ENCODE data around the gene GALNT10. TPM values are rescaled to one million over a fixed set of nuclear protein-coding genes. Genes with fewer than 3 reads are reported as not detected.

The GALNT10 gene
- total RNA-seq, 2 donors from 2014 or later, result 32.2 to 44.1 TPM

DNA sequence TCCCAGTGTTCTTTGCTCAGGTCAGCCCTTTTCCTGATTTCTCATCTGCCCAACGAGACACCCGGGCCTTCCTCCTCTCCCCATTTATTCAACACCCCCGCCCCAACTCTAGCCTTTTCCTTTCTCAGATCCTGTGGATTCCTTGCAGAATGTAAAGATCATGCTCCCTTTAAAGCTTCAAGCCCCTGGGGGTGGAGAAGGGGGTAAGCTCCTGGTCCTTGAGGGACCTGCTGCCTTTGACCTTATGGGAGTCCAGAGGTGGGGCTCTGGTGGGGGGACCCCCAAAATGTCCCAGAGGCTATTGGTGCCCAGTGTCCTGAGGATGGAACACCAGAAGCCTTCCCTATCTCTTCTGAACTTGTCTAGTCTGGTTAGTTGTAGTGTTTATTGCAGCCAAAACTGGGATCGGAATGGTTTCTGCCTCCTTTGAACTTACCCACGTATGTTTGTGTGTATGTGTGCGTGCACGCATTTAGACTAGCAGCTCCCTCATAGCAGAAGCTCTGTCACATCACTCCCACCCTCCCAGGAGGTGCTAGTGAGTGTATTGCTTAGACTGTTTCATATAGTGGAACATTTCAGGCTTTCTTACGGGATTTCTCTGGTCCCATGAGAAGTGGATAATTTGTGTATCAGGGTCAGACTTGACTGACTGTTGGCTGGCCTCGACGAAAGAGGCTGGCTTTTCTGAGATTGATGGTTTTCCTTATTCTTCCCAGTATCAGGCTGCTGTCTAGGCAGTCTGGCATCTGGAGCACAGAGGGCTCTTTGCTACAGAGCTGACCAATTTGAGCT lies 1.1 kb downstream of the GALNT10 start:
- no peaks in the 10 kb centered on the region for H3K36me3 Mint-ChIP-seq
- peaks cover 42 to 45% of the 10 kb centered on the region in 2 donors for H3K4me1 Mint-ChIP-seq (ENCODE audit: low read depth in 2 of 2)
- no peaks in the 10 kb centered on the region for H3K9me3 Mint-ChIP-seq
- ATAC-seq (no peak), DNase-seq (ENCODE audit: low spot score) (no peak)
- H3K4me3 Mint-ChIP-seq, result peak overlapping the region; percentile 96
- H3K27me3 Mint-ChIP-seq, result no peaks in the 10 kb centered on the region
- H3K27ac Mint-ChIP-seq, result peak overlapping the region; percentile 77 to 95

DNA sequence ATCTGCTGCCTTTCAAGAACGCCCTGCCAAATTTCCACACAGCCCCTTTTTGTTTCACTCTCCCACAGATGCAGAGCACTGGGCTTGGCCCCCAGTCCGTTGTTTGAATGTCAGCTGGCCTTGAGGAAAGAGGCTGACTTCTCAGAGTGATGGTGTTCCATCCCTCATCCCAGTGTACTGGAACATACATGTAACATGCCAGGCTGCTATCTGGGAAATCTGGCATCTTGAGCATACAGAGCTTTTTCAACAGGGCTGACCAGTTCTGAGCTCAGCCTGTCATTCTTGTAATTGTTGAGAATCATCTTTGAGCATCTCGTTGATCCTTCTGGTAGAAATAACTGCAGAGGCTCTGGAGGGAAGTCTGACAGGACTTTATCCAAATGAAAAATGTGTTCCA lies 2.8 kb downstream of the GALNT10 start:
- peak overlapping the region; percentile 77 to 95 for H3K27ac Mint-ChIP-seq
- no peaks in the 10 kb centered on the region for H3K9me3 Mint-ChIP-seq
- peak overlapping the region; percentile 96 for H3K4me3 Mint-ChIP-seq
- H3K36me3 Mint-ChIP-seq, result peaks cover 4% of the 10 kb centered on the region
- peaks cover 50 to 61% of the 10 kb centered on the region in 2 donors for H3K4me1 Mint-ChIP-seq (ENCODE audit: low read depth in 2 of 2)
- ATAC-seq (no peak), DNase-seq (ENCODE audit: low spot score) (no peak)
- no peaks in the 10 kb centered on the region for H3K27me3 Mint-ChIP-seq

DNA sequence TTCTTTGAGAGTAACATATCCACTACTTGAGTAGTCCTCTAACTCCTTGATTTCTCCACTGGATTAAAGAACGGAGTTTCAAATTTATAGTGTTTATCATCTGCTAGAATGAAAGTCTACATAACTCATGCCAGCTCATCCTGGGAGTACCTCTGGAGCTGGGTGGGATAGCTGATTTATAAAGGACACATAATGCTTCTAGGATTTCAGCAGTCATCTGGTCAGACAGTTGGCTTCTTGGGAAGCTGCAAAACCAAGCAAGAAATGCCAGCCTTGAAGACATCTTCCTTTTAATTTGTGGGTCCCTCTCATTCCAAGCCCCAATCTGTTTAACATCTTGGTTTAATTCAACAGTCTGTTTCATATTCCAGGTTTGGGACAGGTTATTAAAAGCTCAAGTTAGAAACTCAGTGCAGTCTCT lies 3.2 kb downstream of the GALNT10 start:
- no peaks in the 10 kb centered on the region for H3K27me3 Mint-ChIP-seq
- peaks cover 54 to 64% of the 10 kb centered on the region in 2 donors for H3K4me1 Mint-ChIP-seq (ENCODE audit: low read depth in 2 of 2)
- H3K27ac Mint-ChIP-seq, result no peak overlapping the region
- no peak overlapping the region for H3K4me3 Mint-ChIP-seq
- no peaks in the 10 kb centered on the region for H3K9me3 Mint-ChIP-seq
- DNase-seq (ENCODE audit: low spot score) (no peak), ATAC-seq (no peak)
- peaks cover 4% of the 10 kb centered on the region for H3K36me3 Mint-ChIP-seq

DNA sequence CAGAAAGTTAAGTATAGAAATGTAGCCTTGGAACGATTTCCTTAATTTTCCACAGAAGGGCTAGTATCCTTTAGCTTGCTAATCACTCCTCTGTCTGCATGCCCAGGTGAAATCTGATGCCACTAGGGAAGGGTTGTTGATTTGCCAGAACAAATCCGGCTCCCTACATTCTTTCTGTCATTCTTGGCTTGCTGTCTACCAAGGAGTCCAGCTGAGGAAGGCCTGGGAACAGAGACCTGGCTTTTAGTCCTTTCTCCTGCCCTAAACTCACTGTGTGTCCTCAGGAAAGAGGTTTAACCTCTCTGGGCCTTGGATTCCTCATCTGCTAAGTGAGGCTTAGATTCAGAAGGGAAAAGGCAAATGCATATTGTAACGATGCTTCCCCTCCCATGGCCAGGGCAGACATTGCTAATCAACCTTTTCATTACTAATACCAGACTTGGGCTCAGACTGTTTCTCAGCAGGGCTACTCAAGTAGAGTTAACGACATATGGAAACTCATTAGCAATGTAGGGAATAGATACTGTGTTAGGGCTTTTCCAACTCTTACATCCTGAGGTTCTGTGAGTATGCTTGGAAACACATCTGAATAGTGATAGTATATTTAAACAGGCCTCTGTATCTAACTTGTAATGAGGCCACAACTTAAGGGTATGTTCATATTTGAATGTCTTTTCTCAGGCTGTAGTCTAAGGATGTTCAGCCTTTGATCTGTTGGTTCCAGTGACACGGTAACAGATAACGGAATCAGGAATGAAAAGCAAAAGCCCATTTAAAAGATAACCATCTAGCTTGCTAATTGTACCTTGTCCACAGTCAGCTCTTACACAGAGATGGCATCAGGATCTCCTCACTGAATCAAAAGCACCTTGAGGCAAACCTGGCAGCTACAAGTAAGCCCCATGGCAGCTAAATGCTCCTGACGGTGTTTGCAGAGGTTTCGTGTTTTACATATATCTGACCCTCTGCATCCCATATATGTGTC lies 4.1 kb downstream of the GALNT10 start:
- Mint-ChIP-seq H3K27ac (no peak overlapping the region), H3K4me1 (ENCODE audit: low read depth in 2 of 2) (peaks cover 55 to 64% of the 10 kb centered on the region in 2 donors), H3K36me3 (peaks cover 4% of the 10 kb centered on the region), H3K9me3 (no peaks in the 10 kb centered on the region), H3K27me3 (no peaks in the 10 kb centered on the region), H3K4me3 (no peak overlapping the region)
- DNase-seq (ENCODE audit: low spot score) (no peak), ATAC-seq (no peak)

DNA sequence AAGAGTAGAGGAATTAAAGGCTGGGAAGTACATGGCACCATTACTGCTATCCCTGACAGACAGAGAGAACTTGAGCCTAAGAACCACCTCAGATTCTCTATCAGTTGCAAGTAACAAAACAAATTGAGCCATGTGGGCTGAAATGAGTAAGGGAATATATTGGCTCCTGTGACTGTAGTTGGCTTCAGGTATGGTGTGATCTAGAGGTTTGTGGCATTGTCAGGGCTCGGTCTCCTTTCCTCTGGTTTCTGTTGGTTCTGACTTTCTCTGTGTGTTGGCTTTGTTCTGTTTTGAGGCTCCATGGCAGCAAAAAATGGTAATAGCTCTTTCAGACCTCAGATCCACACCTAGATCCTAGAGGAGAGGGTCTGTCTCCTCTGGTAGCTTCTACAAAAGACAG lies 5.7 kb downstream of the GALNT10 start:
- Mint-ChIP-seq H3K27ac (peak overlapping the region; percentile 47 to 71), H3K9me3 (no peaks in the 10 kb centered on the region), H3K4me3 (no peak overlapping the region), H3K27me3 (no peaks in the 10 kb centered on the region), H3K36me3 (peaks cover 4% of the 10 kb centered on the region), H3K4me1 (ENCODE audit: low read depth in 2 of 2) (peaks cover 55 to 62% of the 10 kb centered on the region in 2 donors)
- no peak for ATAC-seq
- no peak for DNase-seq (ENCODE audit: low spot score)

DNA sequence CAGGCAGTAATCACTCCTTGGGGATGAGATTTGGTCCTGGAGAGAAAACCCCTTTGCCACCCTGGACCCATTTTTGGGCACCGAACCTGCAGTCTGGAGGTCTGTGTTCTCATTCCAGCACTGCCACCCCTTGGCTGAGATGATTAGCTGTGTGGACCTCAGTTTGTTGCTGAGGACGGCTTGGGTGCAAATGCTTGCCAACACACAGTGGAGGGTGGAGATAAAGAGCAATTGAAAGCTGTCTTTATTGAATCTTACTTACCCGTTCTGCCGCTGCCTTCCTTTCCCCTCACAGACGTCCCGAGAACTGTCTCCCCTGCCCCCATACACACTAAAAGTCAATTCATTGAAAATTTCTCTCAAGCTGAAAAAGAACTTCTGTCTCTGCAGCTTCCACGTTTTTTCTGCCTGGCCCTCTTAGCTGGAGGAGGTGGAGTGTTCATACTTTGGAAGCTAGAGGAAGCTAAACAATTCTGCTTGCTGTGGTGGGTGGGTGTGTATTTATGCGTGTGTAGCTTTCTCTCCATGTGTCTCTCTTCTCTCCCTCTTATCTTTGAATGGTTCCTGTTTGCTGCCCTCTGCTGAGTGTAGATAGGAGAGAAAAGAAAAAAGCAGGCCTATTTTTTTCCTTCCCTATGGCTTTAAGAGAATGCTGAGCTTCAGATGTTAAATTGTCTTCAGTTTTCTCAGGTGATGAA lies 6.6 kb downstream of the GALNT10 start:
- DNase-seq (ENCODE audit: low spot score) (no peak), ATAC-seq (no peak)
- peak overlapping the region; percentile 47 to 71 for H3K27ac Mint-ChIP-seq
- H3K4me3 Mint-ChIP-seq, result peak overlapping the region; percentile 74
- H3K9me3 Mint-ChIP-seq, result no peaks in the 10 kb centered on the region
- peaks cover 52 to 57% of the 10 kb centered on the region in 2 donors for H3K4me1 Mint-ChIP-seq (ENCODE audit: low read depth in 2 of 2)
- no peaks in the 10 kb centered on the region for H3K27me3 Mint-ChIP-seq
- H3K36me3 Mint-ChIP-seq, result peaks cover 4% of the 10 kb centered on the region

DNA sequence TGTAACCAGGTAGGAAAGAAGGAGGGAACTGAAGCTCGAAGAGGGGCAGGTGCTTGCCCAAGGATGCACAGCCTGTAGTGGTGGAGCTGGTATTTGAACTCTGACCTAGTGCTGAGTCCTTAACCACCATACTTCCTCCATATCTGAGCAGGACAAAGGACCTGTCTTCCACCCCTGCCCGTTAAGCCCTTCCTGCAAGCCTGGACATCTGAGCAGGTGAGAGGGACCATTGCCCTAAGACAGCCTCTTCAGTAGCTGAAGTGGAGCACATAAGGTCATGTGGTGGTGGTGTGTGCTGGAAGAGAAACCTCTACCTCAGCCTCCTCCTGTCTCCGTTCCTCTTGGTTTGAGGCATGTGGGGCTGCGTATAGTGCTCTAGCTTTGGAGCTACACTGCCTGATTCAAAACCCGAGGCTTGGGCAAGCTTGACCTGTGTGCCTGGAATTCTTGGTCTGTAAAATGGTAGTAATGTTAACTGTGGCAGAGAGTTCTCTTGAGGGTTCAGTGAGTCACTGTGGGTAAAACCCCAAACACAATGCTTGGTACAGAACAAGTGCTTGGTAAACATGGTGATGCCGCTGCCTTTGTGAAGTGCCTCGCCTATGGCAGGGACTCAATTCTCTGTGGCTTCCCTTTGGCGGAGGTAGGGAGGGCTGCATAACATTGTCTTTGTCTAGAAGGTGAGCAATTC lies 7.4 kb downstream of the GALNT10 start:
- Mint-ChIP-seq H3K27ac (peak overlapping the region; percentile 47 to 71), H3K36me3 (peaks cover 4% of the 10 kb centered on the region), H3K4me3 (peak overlapping the region; percentile 74), H3K9me3 (no peaks in the 10 kb centered on the region), H3K27me3 (no peaks in the 10 kb centered on the region), H3K4me1 (ENCODE audit: low read depth in 2 of 2) (peaks cover 50 to 53% of the 10 kb centered on the region in 2 donors)
- ATAC-seq (peak; percentile 91 to 95), DNase-seq (ENCODE audit: low spot score) (peak; percentile 74)

DNA sequence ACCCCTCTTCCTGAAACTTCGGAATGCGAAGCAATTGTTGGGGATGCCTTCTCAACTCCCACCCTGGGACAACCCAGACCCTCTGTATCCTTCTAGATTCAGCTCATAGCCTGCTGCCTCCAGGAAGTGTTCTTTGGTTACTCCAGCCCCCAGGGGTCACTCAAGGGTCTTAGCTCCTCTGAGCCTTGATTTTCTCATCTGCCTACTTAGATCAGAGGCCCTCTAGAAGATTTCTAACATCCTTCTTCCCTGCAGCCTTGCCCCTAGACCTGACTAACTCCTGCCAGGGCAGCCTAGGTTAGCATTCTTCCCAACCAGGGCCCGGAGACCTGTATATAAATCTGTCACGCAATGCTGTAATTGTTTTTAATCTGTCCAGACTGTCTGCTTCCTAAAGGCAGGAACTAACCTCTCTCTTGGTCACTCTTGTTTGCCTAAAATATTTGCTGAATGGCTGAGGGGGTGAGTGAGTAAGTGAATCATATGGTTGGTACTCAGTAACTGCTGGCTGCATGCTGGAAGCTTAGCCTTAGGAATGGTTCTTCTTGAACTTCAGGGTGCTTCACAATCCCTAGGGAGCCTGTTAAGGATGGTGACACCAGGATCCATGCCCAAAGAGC lies 8.2 kb downstream of the GALNT10 start:
- Mint-ChIP-seq H3K36me3 (peaks cover 4% of the 10 kb centered on the region), H3K4me1 (ENCODE audit: low read depth in 2 of 2) (peaks cover 51 to 56% of the 10 kb centered on the region in 2 donors), H3K4me3 (peak overlapping the region; percentile 74), H3K9me3 (no peaks in the 10 kb centered on the region), H3K27ac (peak overlapping the region; percentile 47 to 71), H3K27me3 (no peaks in the 10 kb centered on the region)
- DNase-seq (ENCODE audit: low spot score) (no peak), ATAC-seq (no peak)

DNA sequence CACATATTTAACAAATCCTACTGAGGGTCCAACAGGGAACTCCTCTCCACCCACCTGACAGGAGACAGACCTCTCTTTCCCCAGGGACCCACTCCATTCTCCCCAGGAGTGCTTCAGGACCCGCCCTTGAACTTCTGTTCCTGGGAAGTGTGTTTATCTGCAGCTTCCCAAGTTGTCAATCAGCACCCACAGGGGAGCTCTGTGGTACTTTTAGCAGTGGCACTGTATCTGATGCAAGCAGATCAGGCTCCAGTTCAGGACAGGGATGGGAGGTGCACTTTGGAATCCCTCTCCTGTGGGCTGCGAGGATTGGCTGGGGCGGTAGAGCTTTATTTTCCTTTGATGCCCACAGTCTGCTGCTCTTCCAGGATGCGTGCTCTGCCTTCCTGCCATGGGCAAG lies 8.7 kb downstream of the GALNT10 start:
- DNase-seq (ENCODE audit: low spot score) (no peak), ATAC-seq (no peak)
- peak overlapping the region; percentile 47 to 71 for H3K27ac Mint-ChIP-seq
- H3K9me3 Mint-ChIP-seq, result no peaks in the 10 kb centered on the region
- H3K36me3 Mint-ChIP-seq, result peaks cover 4% of the 10 kb centered on the region
- H3K27me3 Mint-ChIP-seq, result no peaks in the 10 kb centered on the region
- peak overlapping the region; percentile 74 for H3K4me3 Mint-ChIP-seq
- H3K4me1 Mint-ChIP-seq (ENCODE audit: low read depth in 2 of 2), result peaks cover 54 to 60% of the 10 kb centered on the region in 2 donors

DNA sequence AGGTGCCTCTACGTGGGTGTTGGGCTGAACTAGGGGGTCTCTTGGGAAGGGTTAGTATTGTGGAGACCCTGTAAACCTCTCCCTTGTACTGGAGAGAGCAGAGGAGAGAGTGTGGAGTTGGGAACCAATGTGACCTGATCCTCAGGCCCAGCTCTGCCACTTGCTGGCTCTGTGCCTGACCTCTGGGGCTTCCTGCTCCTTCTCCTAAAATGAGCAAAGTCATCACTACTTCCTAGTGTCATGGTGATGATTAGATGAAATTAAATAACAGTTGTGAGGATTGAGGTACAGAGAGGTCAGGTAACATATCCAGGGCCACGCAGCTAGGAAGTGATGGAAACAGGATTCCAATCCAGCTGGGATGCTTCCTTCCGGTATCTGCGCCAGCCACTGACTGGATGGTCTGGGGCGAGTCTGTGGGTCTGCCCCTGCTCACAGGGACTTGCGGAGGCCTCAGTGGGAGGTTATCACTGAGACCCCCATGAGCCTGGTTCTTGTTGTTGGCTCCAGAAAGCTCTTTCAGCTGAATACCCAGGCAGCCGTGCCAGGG lies 9.2 kb downstream of the GALNT10 start:
- no peaks in the 10 kb centered on the region for H3K27me3 Mint-ChIP-seq
- H3K36me3 Mint-ChIP-seq, result peaks cover 4% of the 10 kb centered on the region
- H3K27ac Mint-ChIP-seq, result peak overlapping the region; percentile 47 to 71
- ATAC-seq (no peak), DNase-seq (ENCODE audit: low spot score) (no peak)
- no peaks in the 10 kb centered on the region for H3K9me3 Mint-ChIP-seq
- H3K4me3 Mint-ChIP-seq, result no peak overlapping the region
- peaks cover 58 to 65% of the 10 kb centered on the region in 2 donors for H3K4me1 Mint-ChIP-seq (ENCODE audit: low read depth in 2 of 2)

DNA sequence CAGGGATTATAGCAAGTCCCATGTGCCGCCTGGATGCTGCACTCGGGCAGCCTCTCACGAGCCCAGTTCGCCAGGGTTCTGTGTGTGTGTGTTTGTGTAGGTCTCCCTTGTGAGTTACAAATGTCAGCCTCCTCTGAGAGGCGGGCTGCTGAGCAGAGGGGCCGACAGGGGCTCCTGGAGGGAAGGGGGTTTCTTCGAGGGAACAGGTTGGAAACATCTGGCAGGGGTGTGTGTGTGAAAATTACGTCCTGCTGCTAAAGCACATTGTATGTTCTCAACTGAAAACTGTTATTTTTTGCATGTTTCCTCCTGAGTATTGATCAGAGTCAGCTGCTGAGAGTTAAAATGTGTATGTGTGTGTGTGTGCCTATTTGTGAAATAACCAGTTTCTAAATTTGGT lies 9.7 kb downstream of the GALNT10 start:
- Mint-ChIP-seq H3K27me3 (no peaks in the 10 kb centered on the region), H3K9me3 (no peaks in the 10 kb centered on the region), H3K36me3 (peaks cover 4% of the 10 kb centered on the region), H3K4me1 (ENCODE audit: low read depth in 2 of 2) (peaks cover 62 to 69% of the 10 kb centered on the region in 2 donors), H3K4me3 (no peak overlapping the region), H3K27ac (peak overlapping the region in 1 of 2 donors; percentile 71)
- no peak for DNase-seq (ENCODE audit: low spot score)
- ATAC-seq, result no peak

DNA sequence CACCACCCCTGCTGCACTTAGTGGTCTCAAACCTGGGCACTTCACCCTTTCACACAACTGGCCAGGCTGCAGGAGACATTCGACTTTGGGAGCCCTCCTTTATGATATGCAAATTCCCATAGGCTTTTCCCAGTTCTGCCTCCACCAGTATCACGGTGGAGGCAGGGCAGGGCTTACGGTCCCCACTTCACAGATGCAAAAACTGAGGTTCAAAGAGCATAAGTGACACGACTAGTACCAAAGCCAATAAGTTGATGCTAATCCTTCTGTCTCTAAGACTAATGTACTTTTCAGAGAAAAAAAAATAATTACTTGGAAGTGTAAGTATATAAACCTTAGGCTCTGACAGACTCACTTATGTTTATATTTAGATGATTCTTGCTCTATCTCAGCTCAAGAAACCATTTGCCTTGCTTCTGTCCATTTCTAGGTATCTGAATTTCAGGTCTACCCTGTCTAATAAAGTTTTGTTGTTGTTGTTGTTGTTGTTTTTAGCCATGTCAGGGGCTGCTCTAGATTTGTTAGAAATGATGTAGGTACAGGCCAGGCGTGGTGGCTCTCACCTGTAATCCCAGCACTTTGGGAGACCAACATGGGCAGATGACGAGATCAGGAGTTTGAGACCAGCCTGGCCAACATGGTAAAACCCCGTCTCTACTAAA lies 10.7 kb downstream of the GALNT10 start:
- no peak overlapping the region for H3K4me3 Mint-ChIP-seq
- H3K36me3 Mint-ChIP-seq, result peaks cover 4% of the 10 kb centered on the region
- peak overlapping the region in 1 of 2 donors; percentile 67 for H3K27ac Mint-ChIP-seq
- H3K9me3 Mint-ChIP-seq, result no peaks in the 10 kb centered on the region
- DNase-seq (ENCODE audit: low spot score) (no peak), ATAC-seq (no peak)
- peaks cover 62 to 65% of the 10 kb centered on the region in 2 donors for H3K4me1 Mint-ChIP-seq (ENCODE audit: low read depth in 2 of 2)
- no peaks in the 10 kb centered on the region for H3K27me3 Mint-ChIP-seq
